22Rv1 (cell line): ENCODE results near the gene EIF2S3.

Source experiments
- ZFX ChIP-seq: fragments of 450-650 bp; IDR thresholded peaks from 2 replicates; pipeline ENCODE4 v1.6.1; 2017; ENCODE audit warnings: antibody characterized with exemption, borderline replicate concordance
- TF ChIP-seq, protein P1 (sequence below): fragments of 450-650 bp; IDR thresholded peaks from 2 replicates; pipeline ENCODE4 v1.5.1; 2017; ENCODE audit warnings: mild to moderate bottlenecking

DNA sequence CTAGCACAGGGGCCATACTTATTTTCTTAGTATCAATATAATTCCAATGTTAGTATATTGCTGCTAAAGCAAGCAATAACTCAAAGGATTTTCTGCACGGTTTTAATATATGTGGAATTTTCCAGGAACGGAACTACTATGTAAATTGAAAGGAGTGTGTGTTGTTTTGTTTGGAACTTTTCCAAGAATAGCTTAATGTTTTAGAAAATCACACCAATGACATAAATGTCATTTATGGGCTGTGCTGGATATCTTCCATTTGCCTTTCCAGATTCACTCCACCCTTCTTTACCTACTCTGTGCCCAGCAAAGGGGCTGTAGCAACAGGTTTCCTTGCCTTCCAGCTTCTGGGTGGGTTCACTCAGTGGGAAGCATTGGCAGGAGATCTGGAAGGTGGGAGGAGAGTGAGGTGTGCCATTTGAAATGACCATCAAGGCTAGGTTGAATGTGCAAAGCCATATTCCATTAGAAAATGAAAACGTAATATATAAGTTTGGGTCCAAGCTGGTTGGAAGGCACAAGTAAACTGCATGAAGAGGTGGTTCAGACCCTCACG lies 69.6 kb downstream of the EIF2S3 start:
- TF ChIP-seq, protein P1, sequence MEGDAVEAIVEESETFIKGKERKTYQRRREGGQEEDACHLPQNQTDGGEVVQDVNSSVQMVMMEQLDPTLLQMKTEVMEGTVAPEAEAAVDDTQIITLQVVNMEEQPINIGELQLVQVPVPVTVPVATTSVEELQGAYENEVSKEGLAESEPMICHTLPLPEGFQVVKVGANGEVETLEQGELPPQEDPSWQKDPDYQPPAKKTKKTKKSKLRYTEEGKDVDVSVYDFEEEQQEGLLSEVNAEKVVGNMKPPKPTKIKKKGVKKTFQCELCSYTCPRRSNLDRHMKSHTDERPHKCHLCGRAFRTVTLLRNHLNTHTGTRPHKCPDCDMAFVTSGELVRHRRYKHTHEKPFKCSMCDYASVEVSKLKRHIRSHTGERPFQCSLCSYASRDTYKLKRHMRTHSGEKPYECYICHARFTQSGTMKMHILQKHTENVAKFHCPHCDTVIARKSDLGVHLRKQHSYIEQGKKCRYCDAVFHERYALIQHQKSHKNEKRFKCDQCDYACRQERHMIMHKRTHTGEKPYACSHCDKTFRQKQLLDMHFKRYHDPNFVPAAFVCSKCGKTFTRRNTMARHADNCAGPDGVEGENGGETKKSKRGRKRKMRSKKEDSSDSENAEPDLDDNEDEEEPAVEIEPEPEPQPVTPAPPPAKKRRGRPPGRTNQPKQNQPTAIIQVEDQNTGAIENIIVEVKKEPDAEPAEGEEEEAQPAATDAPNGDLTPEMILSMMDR, result no peak
- TF ChIP-seq ZFX, result no peak
